Liver (tissue), 9 donors: Measurements from ENCODE around the gene PLB1. TPM values are rescaled to one million over a fixed set of nuclear protein-coding genes. Genes with fewer than 3 reads are reported as not detected.

ENCODE experiments used
- DNase-seq: peaks from one replicate; pipeline ENCODE4 v3.0.0-alpha.2; 2017; ENCODE audit warnings: low spot score
- H3K27ac ChIP-seq, 2 donors: one replicate each; pipeline ENCODE4 v1.7.0; 2013; ENCODE audit warnings: inconsistent platforms in 2 of 2, low read length in 2 of 2, control low read depth in 1 of 2, low read depth in 1 of 2, mild to moderate bottlenecking in 1 of 2
- H3K27me3 ChIP-seq, 4 donors: one replicate each; pipeline versions ENCODE4 v1.6.1 to v1.7.0; 2013; ENCODE audit warnings: low read length in 3 of 4, inconsistent platforms in 1 of 4, mild to moderate bottlenecking in 1 of 4, moderate library complexity in 1 of 4; ENCODE audit not compliant: control insufficient read depth in 4 of 4, insufficient read depth in 4 of 4
- H3K36me3 ChIP-seq, 4 donors: one replicate each; pipeline versions ENCODE4 v1.6.1 to v1.7.0; 2013; ENCODE audit warnings: low read length in 3 of 4, mild to moderate bottlenecking in 3 of 4, low read depth in 1 of 4, moderate library complexity in 1 of 4; ENCODE audit not compliant: control insufficient read depth in 4 of 4, insufficient read depth in 3 of 4
- H3K4me1 ChIP-seq, 4 donors: one replicate each; pipeline versions ENCODE4 v1.6.1 to v1.7.0; 2013; ENCODE audit warnings: low read length in 3 of 4, mild to moderate bottlenecking in 3 of 4, moderate library complexity in 1 of 4; ENCODE audit not compliant: control insufficient read depth in 4 of 4, insufficient read depth in 4 of 4
- H3K4me3 ChIP-seq, 3 donors: one replicate each; pipeline versions ENCODE4 v1.6.1 to v1.7.0; 2013; ENCODE audit warnings: low read length in 3 of 3, control low read depth in 1 of 3, low read depth in 1 of 3, mild to moderate bottlenecking in 1 of 3
- H3K9ac ChIP-seq, 2 donors: one replicate each; pipeline ENCODE4 v1.7.0; 2013; ENCODE audit warnings: low read length in 2 of 2, mild to moderate bottlenecking in 2 of 2, moderate library complexity in 2 of 2, control low read depth in 1 of 2, low read depth in 1 of 2
- H3K9me3 ChIP-seq, 4 donors: one replicate each; pipeline versions ENCODE4 v1.6.1 to v1.7.0; 2013; ENCODE audit warnings: low read length in 3 of 4; ENCODE audit not compliant: control insufficient read depth in 4 of 4
- EGR1 ChIP-seq, 2 donors: IDR thresholded peaks; 2 replicates each; pipeline ENCODE4 v1.6.1; 2016 to 2018; ENCODE audit warnings: antibody characterized with exemption in 2 of 2, low read depth in 2 of 2
- FOXA1 ChIP-seq: IDR thresholded peaks from 2 replicates; pipeline ENCODE4 v1.6.1; 2016; ENCODE audit warnings: antibody characterized with exemption
- FOXA2 ChIP-seq: IDR thresholded peaks from 2 replicates; pipeline ENCODE4 v1.6.1; 2016; ENCODE audit warnings: antibody characterized with exemption
- GABPA ChIP-seq, 2 donors: IDR thresholded peaks in 1 of 2; conservative IDR thresholded peaks in 1 of 2; 2 replicates each; pipeline ENCODE4 v1.6.1; 2016; ENCODE audit warnings: antibody characterized with exemption in 2 of 2, mild to moderate bottlenecking in 1 of 2, moderate library complexity in 1 of 2
- HNF4A ChIP-seq, 2 donors: conservative IDR thresholded peaks; 2 replicates each; pipeline ENCODE4 v1.6.1; 2016; ENCODE audit warnings: antibody characterized with exemption in 2 of 2, mild to moderate bottlenecking in 2 of 2
- HNF4G ChIP-seq: IDR thresholded peaks from 2 replicates; pipeline ENCODE4 v1.6.1; 2016; ENCODE audit warnings: antibody characterized with exemption
- JUND ChIP-seq, 2 donors: IDR thresholded peaks; 2 replicates each; pipeline ENCODE4 v1.6.1; 2016; ENCODE audit warnings: antibody characterized with exemption in 2 of 2
- MAX ChIP-seq: IDR thresholded peaks from 2 replicates; pipeline ENCODE4 v1.6.1; 2016; ENCODE audit warnings: antibody characterized with exemption
- NR2F2 ChIP-seq: IDR thresholded peaks from 2 replicates; pipeline ENCODE4 v1.6.1; 2016; ENCODE audit warnings: antibody characterized with exemption
- RAD21 ChIP-seq, 2 donors: IDR thresholded peaks; 2 replicates each; pipeline ENCODE4 v1.6.1; 2016; ENCODE audit warnings: antibody characterized with exemption in 2 of 2, mild to moderate bottlenecking in 2 of 2
- REST ChIP-seq: IDR thresholded peaks from 2 replicates; pipeline ENCODE4 v1.6.1; 2016; ENCODE audit warnings: antibody characterized with exemption, mild to moderate bottlenecking
- RXRA ChIP-seq, 2 donors: IDR thresholded peaks; 2 replicates each; pipeline ENCODE4 v1.6.1; 2017 to 2018; ENCODE audit warnings: antibody characterized with exemption in 2 of 2, mild to moderate bottlenecking in 1 of 2
- SP1 ChIP-seq: IDR thresholded peaks from 2 replicates; pipeline ENCODE4 v1.6.1; 2018; ENCODE audit warnings: antibody characterized with exemption, mild to moderate bottlenecking
- TAF1 ChIP-seq: conservative IDR thresholded peaks from 2 replicates; pipeline ENCODE4 v1.6.1; 2016; ENCODE audit warnings: antibody characterized with exemption, mild to moderate bottlenecking
- YY1 ChIP-seq: IDR thresholded peaks from 2 replicates; pipeline ENCODE4 v1.6.1; 2016; ENCODE audit warnings: antibody characterized with exemption, mild to moderate bottlenecking
- ZBTB33 ChIP-seq: IDR thresholded peaks from 2 replicates; pipeline ENCODE4 v1.6.1; 2016; ENCODE audit warnings: antibody characterized with exemption
- WGBS: extraction: QIAGEN DNeasy Blood & Tissue Kit; methylation state at CpG from one replicate; pipeline ENCODE4 v1.1.7; 2013; 5-methylcytosine and 5-hydroxymethylcytosine counted together
- polyA plus RNA-seq, 2 donors: library from polyadenylated mRNA; stranded (reverse) in 1 of 2; unstranded in 1 of 2; fragments of 200-250 nt in 1 of 2; fragments of >200 nt in 1 of 2; fragmentation: Nextera tagmentation in 1 of 2; extraction: Ambion mirVana in 1 of 2; gene quantifications; one replicate each; pipeline versions ENCODE4 v1.2.1 to v1.2.3, GENCODE V29; 2013 to 2015
- total RNA-seq, 2 donors: library from RNA; depleted of rRNA; stranded (reverse); fragments of >200 nt; gene quantifications; one replicate each; pipeline ENCODE4 v1.2.3, GENCODE V29; 2014
- TF ChIP-seq, protein P1 (sequence below): IDR thresholded peaks from 2 replicates; pipeline ENCODE4 v1.6.1; 2016; ENCODE audit warnings: antibody characterized with exemption
- TF ChIP-seq, protein P2 (sequence below): fragments of 150-350 bp; IDR thresholded peaks from 2 replicates; pipeline ENCODE4 v1.5.1; 2017; ENCODE audit warnings: improper control_type of control experiment, low read depth, low read length; ENCODE audit not compliant: missing input control
- donor health status: healthy.
- donor health status: healthy.
- donor health status: healthy.
- donor health status: healthy.
- donor health status: healthy.

The PLB1 gene
- total and polyA plus RNA-seq, 4 donors: 0.58 to 4.5 (median 1.6) TPM

DNA sequence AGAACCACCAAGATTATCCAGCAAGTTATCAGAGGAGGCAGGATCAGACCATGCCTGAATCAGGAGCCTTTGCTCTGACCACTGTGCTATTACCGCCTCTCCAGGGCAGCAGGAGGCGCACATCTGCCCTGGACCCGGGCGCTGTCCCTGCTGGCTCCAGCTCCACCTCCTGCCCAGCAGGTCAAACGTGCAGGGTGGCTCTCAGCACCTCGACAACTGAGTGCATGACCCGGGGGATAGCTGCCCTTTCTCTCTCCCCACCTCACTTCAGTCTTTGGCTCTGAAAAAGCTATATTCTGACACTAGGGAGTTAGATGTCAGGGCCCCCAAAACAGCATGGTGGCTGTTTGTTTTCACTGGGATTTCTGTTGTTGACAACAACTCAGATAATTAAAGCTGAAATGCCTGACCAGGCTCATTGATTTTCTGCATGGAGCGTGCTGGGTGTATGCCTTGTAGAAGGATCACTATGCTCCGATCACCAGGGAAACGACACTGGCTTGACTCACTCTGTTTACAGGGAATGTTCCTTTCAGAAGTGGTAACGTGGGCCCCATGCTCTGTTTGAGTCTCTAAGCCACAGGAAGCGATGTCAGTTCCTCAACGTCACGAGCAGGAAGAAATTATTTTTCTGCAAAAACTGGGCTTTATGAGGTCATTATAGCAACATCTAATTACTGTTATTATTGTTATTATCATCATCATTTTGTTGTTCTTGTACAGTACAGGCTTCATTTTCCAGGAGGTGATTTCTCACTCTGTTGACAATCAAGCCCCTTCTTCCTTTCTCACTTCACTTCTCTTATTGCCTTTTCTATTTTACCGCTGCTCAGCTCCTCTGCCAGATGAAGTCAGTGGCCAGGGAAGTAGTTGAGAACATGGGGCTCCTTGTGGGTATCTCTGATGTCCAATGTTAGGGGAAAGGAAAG is 125.6 kb downstream of the PLB1 start:
- no peaks in the 10 kb centered on the region for H3K27me3 ChIP-seq
- H3K9ac ChIP-seq: peak overlapping the region; percentile 39 to 70
- WGBS: 13% methylated on average over 15 of the region's 15 CpGs
- DNase-seq: peak; percentile 57
- peaks cover 0 to 28% (median 19%) of the 10 kb centered on the region in 4 donors for H3K4me1 ChIP-seq
- no peak overlapping the region for H3K4me3 ChIP-seq
- TF ChIP-seq REST (peak; percentile 62), RXRA (IDR thresholded peaks at IDR 0.05) (peak; percentile 92), TAF1 (no peak), SP1 (peak; percentile 88), NR2F2 (peak; percentile 74), FOXA1 (no peak), JUND (IDR thresholded peaks at IDR 0.05) (peak; percentile 79 to 90), EGR1 (IDR thresholded peaks at IDR 0.05; ENCODE audit: low read depth in 2 of 2) (peak in 1 of 2 donors; percentile 44), FOXA2 (peak; percentile 42), GABPA (IDR thresholded peaks at IDR 0.05 in 1 of 2, conservative IDR thresholded peaks at IDR 0.05 in 1 of 2) (peak; percentile 36 to 75), HNF4G (peak; percentile 66), MAX (peak; percentile 89), HNF4A (conservative IDR thresholded peaks at IDR 0.05) (peak; percentile 79 to 84), RAD21 (IDR thresholded peaks at IDR 0.05) (peak; percentile 88 to 93), YY1 (peak; percentile 73), ZBTB33 (no peak)
- TF ChIP-seq, protein P1, sequence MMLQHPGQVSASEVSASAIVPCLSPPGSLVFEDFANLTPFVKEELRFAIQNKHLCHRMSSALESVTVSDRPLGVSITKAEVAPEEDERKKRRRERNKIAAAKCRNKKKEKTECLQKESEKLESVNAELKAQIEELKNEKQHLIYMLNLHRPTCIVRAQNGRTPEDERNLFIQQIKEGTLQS: peak; percentile 28
- TF ChIP-seq, protein P2, sequence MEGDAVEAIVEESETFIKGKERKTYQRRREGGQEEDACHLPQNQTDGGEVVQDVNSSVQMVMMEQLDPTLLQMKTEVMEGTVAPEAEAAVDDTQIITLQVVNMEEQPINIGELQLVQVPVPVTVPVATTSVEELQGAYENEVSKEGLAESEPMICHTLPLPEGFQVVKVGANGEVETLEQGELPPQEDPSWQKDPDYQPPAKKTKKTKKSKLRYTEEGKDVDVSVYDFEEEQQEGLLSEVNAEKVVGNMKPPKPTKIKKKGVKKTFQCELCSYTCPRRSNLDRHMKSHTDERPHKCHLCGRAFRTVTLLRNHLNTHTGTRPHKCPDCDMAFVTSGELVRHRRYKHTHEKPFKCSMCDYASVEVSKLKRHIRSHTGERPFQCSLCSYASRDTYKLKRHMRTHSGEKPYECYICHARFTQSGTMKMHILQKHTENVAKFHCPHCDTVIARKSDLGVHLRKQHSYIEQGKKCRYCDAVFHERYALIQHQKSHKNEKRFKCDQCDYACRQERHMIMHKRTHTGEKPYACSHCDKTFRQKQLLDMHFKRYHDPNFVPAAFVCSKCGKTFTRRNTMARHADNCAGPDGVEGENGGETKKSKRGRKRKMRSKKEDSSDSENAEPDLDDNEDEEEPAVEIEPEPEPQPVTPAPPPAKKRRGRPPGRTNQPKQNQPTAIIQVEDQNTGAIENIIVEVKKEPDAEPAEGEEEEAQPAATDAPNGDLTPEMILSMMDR: peak; percentile 73
- no peaks in the 10 kb centered on the region for H3K9me3 ChIP-seq
- peak overlapping the region; percentile 84 to 85 for H3K27ac ChIP-seq
- no peaks in the 10 kb centered on the region for H3K36me3 ChIP-seq
